Memory B cell (primary cell): ENCODE data around the gene P2RX1.
A peak's percentile ranks its signal among the peaks of the same experiment; 100 is the strongest.

Experiments used
- ATAC-seq: fragments of 150-1000 bp; cut with Tn5 transposase; 2 replicates; pipeline ENCODE4 v1.10.0; 2021; ENCODE audit warnings: low read depth, mild to moderate bottlenecking, moderate library complexity
- DNase-seq, 2 donors: peaks; one replicate each; pipeline ENCODE4 v3.0.0; 2022; ENCODE audit warnings: low spot score in 2 of 2
- H3K27ac Mint-ChIP-seq: one replicate; pipeline ENCODE4 v1.8.0; 2022; ENCODE audit warnings: mild to moderate bottlenecking, moderate library complexity, mixed read lengths
- H3K27me3 Mint-ChIP-seq: one replicate; pipeline ENCODE4 v1.8.0; 2022; ENCODE audit warnings: mixed read lengths
- H3K36me3 Mint-ChIP-seq: one replicate; pipeline ENCODE4 v1.8.0; 2022; ENCODE audit warnings: mild to moderate bottlenecking, mixed read lengths
- H3K4me1 Mint-ChIP-seq: one replicate; pipeline ENCODE4 v1.8.0; 2022; ENCODE audit warnings: mixed read lengths
- H3K4me3 Mint-ChIP-seq: one replicate; pipeline ENCODE4 v1.8.0; 2022; ENCODE audit warnings: mild to moderate bottlenecking, moderate library complexity, mixed read lengths
- H3K9me3 Mint-ChIP-seq: one replicate; pipeline ENCODE4 v1.8.0; 2022; ENCODE audit warnings: mixed read lengths

The P2RX1 gene

DNA sequence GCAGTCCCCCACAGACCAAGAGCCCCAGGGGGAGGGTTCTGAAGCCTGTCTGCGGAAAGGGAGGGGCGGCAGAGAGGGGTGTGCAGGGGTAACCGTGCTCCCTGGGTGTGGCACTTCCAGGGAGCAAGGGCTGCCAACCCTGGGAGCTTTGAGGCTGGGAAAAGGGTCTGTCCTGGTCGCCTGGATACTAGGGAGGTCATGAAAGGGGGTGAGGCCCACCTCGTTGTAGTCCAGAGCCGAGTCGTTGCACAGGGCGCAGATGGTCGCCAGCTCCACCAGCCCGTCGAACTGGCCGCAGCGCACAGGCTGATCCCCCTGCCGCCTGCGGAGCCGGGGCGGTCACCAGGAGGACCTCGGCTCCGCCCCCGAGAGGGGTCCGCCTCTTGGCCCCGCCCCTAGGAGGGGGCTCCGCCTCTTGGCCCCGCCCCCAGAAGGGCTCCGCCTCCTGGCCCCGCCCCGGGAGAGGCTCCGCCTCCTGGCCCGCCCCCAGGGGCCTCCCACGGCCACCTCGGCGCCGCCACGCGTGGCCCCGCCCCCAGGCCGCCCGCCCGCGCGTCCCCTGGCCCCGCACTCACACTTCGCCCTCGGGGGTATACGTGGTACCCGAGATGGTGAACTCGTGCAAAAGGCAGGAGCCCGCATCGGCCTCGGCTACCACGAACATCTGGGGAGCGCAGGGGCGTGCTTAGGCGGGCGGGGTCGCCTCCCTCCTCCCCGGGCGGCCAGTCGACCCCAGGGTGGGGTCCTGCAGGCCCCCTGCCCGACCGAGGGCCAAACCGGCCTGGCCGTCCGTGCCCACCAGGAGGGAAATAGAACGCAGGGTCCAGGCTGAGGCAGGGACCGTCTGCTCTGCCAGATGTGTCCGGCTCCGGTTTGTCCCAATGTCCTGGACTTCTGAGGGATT is 28.5 kb upstream of the P2RX1 start:
- peak; percentile 95 for ATAC-seq
- H3K36me3 Mint-ChIP-seq: peaks cover 32% of the 10 kb centered on the region
- peak overlapping the region; percentile 53 for H3K27ac Mint-ChIP-seq
- peak; percentile 54 to 70 for DNase-seq
- H3K4me1 Mint-ChIP-seq: peaks cover 8% of the 10 kb centered on the region
- no peaks in the 10 kb centered on the region for H3K9me3 Mint-ChIP-seq
- no peak overlapping the region for H3K4me3 Mint-ChIP-seq
- H3K27me3 Mint-ChIP-seq: no peaks in the 10 kb centered on the region

- DNase-seq: no peak
- Mint-ChIP-seq H3K4me3 (no peak overlapping the region), H3K4me1 (peaks cover 6% of the 10 kb centered on the region), H3K27ac (peak overlapping the region; percentile 53), H3K27me3 (no peaks in the 10 kb centered on the region), H3K36me3 (peaks cover 33% of the 10 kb centered on the region), H3K9me3 (no peaks in the 10 kb centered on the region)
- ATAC-seq: no peak
Observed at GRCh38 chr17:3943240-3943891, 27.1 kb upstream of the P2RX1 start.

GRCh38 chr17:3940965-3941698 is 24.9 kb upstream of the P2RX1 start:
- Mint-ChIP-seq H3K36me3 (peaks cover 45% of the 10 kb centered on the region), H3K27ac (no peak overlapping the region), H3K4me3 (no peak overlapping the region), H3K9me3 (no peaks in the 10 kb centered on the region), H3K27me3 (no peaks in the 10 kb centered on the region), H3K4me1 (peaks cover 14% of the 10 kb centered on the region)
- DNase-seq: no peak
- no peak for ATAC-seq

- no peak overlapping the region for H3K4me3 Mint-ChIP-seq
- ATAC-seq (no peak), DNase-seq (no peak)
- H3K4me1 Mint-ChIP-seq: peaks cover 8% of the 10 kb centered on the region
- peak overlapping the region; percentile 81 for H3K27ac Mint-ChIP-seq
- H3K9me3 Mint-ChIP-seq: no peaks in the 10 kb centered on the region
- peaks cover 42% of the 10 kb centered on the region for H3K36me3 Mint-ChIP-seq
- no peaks in the 10 kb centered on the region for H3K27me3 Mint-ChIP-seq
Observed at GRCh38 chr17:3937359-3937758, 21.1 kb upstream of the P2RX1 start.

- no peak for ATAC-seq
Observed at GRCh38 chr17:3935825-3936355, 19.6 kb upstream of the P2RX1 start.

DNA sequence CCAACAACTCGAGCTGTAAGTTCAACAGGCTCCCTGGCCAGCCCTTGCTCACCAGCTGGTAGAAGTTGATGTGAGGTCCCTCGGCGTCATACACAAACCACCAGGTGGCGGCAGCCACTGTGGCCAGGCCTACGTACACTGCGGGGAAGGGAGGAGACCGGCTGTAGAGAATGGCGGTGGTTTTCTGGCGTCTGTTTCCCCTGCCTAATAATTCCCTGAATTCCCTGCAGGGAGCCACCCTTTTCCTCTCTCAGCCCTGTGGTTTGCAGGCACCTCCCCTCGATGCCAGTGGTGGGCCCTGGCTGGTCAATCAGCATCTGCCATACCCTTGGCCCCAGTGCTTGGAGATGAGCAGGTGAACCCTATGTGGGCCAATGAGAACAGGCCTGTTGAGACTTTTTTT is 18.9 kb upstream of the P2RX1 start:
- Mint-ChIP-seq H3K4me1 (peaks cover 8% of the 10 kb centered on the region), H3K9me3 (no peaks in the 10 kb centered on the region), H3K4me3 (no peak overlapping the region), H3K36me3 (peaks cover 37% of the 10 kb centered on the region), H3K27ac (peak overlapping the region; percentile 63), H3K27me3 (no peaks in the 10 kb centered on the region)
- peak in 1 of 2 donors; percentile 38 for DNase-seq
- peak; percentile 90 for ATAC-seq

More at GRCh38 chr17:3935825-3936355, 19.6 kb upstream of the P2RX1 start:
- H3K27me3 Mint-ChIP-seq: no peaks in the 10 kb centered on the region
- H3K4me1 Mint-ChIP-seq: peaks cover 8% of the 10 kb centered on the region
- H3K9me3 Mint-ChIP-seq: no peaks in the 10 kb centered on the region
- DNase-seq: no peak
- H3K36me3 Mint-ChIP-seq: peaks cover 37% of the 10 kb centered on the region
- H3K27ac Mint-ChIP-seq: peak overlapping the region; percentile 60
- no peak overlapping the region for H3K4me3 Mint-ChIP-seq

DNA sequence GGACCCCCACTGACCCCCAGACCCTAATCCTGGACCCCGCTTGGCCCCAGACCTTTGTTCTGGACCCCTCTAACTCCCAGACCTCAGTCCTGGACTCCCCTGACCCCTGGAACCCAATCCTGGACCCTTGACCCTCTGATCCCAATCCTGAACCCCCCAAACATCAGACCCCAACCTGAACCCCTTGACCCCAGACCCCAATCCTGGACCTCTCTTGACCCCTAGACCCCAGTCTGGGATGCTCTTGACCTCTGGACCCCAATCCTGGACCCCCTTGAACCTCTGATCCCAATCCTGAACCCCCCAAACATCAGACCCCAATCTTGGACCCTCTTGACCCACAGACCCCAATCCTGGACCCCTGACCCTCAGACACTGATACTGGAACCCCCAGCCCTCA is 13.5 kb upstream of the P2RX1 start:
- DNase-seq (no peak), ATAC-seq (no peak)
- peaks cover 9% of the 10 kb centered on the region for H3K4me1 Mint-ChIP-seq
- no peaks in the 10 kb centered on the region for H3K27me3 Mint-ChIP-seq
- no peak overlapping the region for H3K4me3 Mint-ChIP-seq
- peaks cover 21% of the 10 kb centered on the region for H3K36me3 Mint-ChIP-seq
- peak overlapping the region; percentile 41 for H3K27ac Mint-ChIP-seq
- no peaks in the 10 kb centered on the region for H3K9me3 Mint-ChIP-seq

DNA sequence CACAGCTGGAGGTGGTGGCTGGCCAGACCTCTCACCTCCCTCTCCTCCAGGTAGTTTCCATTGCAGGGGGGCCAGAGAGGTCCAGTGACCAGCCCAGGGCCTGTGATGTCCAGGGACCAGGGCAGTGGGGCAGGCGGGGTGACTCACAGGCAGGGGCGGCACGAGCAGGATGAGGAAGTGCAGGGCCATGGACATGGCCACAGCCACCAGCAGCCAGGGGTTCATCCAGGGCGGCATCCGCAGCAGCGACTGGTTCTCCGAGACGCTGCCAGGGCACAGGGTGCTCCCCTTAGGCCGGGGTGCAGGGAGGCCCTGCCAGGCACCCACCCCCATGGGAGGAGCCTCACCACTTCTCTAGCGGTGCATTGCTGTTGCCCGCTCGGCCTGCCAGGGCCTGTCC is 12.9 kb upstream of the P2RX1 start:
- DNase-seq: no peak
- Mint-ChIP-seq H3K4me3 (no peak overlapping the region), H3K27me3 (no peaks in the 10 kb centered on the region), H3K4me1 (peaks cover 10% of the 10 kb centered on the region), H3K9me3 (no peaks in the 10 kb centered on the region), H3K36me3 (peaks cover 20% of the 10 kb centered on the region), H3K27ac (peak overlapping the region; percentile 41)
- ATAC-seq: no peak

GRCh38 chr17:3928406-3928805 is 12.1 kb upstream of the P2RX1 start:
- Mint-ChIP-seq H3K4me1 (peaks cover 14% of the 10 kb centered on the region), H3K36me3 (peaks cover 20% of the 10 kb centered on the region), H3K9me3 (no peaks in the 10 kb centered on the region), H3K27me3 (no peaks in the 10 kb centered on the region), H3K27ac (no peak overlapping the region), H3K4me3 (no peak overlapping the region)
- DNase-seq (no peak), ATAC-seq (no peak)

- H3K27ac Mint-ChIP-seq: peak overlapping the region; percentile 45
- no peak for ATAC-seq
Observed at GRCh38 chr17:3927628-3928340, 11.5 kb upstream of the P2RX1 start.

DNA sequence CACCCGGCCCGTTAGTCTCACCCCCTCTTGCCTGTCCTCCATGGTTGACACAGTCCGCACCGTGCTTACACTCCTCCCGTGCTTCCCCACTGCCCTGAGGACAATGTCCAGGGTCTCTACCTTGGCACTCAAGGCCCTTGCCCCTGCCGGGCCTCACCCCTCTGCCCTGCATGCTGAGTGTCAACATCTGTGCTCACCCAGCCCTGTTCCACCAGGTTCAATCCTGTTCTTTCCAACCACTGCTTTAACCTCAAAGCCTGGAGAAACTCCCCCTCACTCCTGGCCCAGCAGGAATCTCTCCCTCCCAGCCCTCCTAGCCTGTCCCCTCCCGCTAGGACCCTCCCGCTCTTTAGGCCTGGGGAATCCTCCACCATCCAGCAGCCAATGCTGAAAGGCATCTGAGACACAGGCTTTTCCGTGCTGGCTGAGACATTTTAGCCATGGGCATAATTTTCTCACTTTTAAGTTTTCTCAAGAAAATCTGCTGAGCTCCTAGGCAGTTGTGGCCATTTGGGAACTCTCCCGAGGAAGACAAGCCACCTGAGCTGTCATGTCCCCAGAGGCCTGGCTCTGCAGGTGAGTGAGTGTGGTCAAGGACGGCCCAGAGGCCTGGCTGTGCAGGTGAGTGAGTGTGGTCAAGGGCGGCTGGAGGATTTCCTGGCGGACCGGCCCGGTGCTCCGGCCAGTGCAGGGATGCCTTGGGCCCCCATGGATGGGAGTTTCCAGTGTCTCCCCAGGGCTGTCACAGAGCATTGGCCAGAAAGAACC is 10.8 kb upstream of the P2RX1 start:
- H3K4me1 Mint-ChIP-seq: peaks cover 24% of the 10 kb centered on the region
- H3K27me3 Mint-ChIP-seq: no peaks in the 10 kb centered on the region
- DNase-seq: no peak
- no peak for ATAC-seq
- no peak overlapping the region for H3K4me3 Mint-ChIP-seq
- H3K27ac Mint-ChIP-seq: peak overlapping the region; percentile 76
- no peaks in the 10 kb centered on the region for H3K9me3 Mint-ChIP-seq
- peaks cover 16% of the 10 kb centered on the region for H3K36me3 Mint-ChIP-seq

More at GRCh38 chr17:3927628-3928340, 11.5 kb upstream of the P2RX1 start:
- Mint-ChIP-seq H3K4me1 (peaks cover 19% of the 10 kb centered on the region), H3K36me3 (peaks cover 20% of the 10 kb centered on the region), H3K27me3 (no peaks in the 10 kb centered on the region), H3K4me3 (no peak overlapping the region), H3K9me3 (no peaks in the 10 kb centered on the region)
- DNase-seq: no peak

DNA sequence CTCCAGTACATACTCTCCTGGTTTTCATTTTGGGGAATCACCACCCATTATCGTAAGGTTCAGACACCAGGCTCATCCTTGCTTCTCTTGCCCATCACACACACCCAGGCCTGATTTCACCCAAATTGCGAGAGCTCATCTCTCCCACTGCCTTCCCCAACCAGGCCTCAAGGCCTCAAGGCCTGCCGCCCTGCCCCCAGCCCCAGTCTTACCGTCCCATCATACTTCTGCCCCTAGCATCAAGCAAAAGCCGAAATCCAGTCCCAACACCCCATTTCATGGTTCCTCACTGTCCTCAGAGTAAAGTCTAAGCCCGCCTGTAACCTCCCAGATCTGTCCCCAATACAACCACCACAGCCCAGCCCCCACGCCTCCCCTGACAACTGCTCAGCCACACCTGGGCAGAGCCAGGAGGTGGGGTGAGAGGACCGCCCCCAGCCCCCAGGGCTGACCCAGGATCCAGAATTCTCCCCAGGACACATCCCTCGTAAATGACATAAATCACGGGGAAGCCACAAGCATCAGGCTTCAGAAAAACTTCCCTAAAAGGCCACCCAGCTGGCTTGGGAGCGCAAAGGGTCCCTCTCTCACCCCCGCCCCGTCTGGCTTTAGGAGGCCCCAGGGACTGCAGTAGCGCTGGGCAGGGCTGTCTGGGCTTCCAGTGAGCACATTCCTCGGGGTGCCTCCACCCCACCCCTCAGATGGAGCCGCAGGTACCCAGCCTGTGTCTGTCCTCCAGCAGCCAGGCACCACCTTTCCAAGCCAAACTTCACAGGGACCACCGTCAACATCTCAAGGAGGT is 9.6 kb upstream of the P2RX1 start:
- no peak for DNase-seq
- no peak overlapping the region for H3K4me3 Mint-ChIP-seq
- peak overlapping the region; percentile 76 for H3K27ac Mint-ChIP-seq
- peaks cover 29% of the 10 kb centered on the region for H3K4me1 Mint-ChIP-seq
- peaks cover 16% of the 10 kb centered on the region for H3K36me3 Mint-ChIP-seq
- ATAC-seq: no peak
- no peaks in the 10 kb centered on the region for H3K27me3 Mint-ChIP-seq
- no peaks in the 10 kb centered on the region for H3K9me3 Mint-ChIP-seq
